Stomach (tissue), 4 donors: ENCODE data around the gene KATNIP.

Experiments
- EP300 ChIP-seq: sonication (generic); formaldehyde crosslinking; IDR thresholded peaks from one replicate; pipeline ENCODE4 v1.6.1; 2017; ENCODE audit warnings: antibody characterized with exemption
- POLR2A ChIP-seq, 4 donors: fragments of 450-650 bp; IDR thresholded peaks; one replicate each; pipeline ENCODE4 v1.6.1; 2016; ENCODE audit warnings: antibody characterized with exemption in 4 of 4, control low read depth in 2 of 4, mild to moderate bottlenecking in 1 of 4, moderate library complexity in 1 of 4
- POLR2AphosphoS5 ChIP-seq, 3 donors: sonication (generic); formaldehyde crosslinking; IDR thresholded peaks; one replicate each; pipeline ENCODE4 v1.6.1; 2016; ENCODE audit warnings: antibody characterized with exemption in 3 of 3
- TF ChIP-seq, protein P1 (sequence below), 7 experiments: fragments of 450-650 bp in 4 of 7; fragments of 200-600 bp in 3 of 7; sonication (generic) in 3 of 7; IDR thresholded peaks; one replicate each; pipeline ENCODE4 v1.5.1; 2016 to 2019; ENCODE audit warnings: antibody characterized with exemption in 7 of 7, control low read depth in 2 of 7, mild to moderate bottlenecking in 1 of 7

DNA sequence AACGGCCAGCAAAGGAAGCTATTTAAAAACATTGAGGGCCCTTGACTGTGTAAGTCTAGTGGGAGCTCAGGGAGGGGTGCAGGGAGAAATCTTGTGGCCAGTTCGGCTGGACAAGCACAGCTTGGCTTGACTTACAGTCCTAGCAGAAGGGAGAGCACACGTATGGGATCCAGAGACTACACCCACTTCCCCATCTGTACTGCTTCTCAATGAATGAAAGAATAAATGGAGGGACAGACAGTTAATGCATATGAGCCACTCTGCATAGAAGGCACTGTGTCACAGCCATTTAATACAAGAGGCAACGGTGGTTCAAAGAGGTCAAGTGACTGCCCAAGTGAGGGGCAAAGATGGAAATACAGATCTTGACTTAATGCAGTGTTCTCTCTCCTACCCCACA lies 15.7 kb upstream of the KATNIP start:
- TF ChIP-seq, protein P1, sequence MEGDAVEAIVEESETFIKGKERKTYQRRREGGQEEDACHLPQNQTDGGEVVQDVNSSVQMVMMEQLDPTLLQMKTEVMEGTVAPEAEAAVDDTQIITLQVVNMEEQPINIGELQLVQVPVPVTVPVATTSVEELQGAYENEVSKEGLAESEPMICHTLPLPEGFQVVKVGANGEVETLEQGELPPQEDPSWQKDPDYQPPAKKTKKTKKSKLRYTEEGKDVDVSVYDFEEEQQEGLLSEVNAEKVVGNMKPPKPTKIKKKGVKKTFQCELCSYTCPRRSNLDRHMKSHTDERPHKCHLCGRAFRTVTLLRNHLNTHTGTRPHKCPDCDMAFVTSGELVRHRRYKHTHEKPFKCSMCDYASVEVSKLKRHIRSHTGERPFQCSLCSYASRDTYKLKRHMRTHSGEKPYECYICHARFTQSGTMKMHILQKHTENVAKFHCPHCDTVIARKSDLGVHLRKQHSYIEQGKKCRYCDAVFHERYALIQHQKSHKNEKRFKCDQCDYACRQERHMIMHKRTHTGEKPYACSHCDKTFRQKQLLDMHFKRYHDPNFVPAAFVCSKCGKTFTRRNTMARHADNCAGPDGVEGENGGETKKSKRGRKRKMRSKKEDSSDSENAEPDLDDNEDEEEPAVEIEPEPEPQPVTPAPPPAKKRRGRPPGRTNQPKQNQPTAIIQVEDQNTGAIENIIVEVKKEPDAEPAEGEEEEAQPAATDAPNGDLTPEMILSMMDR (IDR thresholded peaks at IDR 0.05): no peak
- TF ChIP-seq POLR2AphosphoS5 (IDR thresholded peaks at IDR 0.05) (no peak), POLR2A (IDR thresholded peaks at IDR 0.05) (no peak), EP300 (no peak)
